ENCODE data around the gene AKAP11. TPM values are rescaled to one million over a fixed set of nuclear protein-coding genes. Genes with fewer than 3 reads are reported as not detected.

AKAP11 gene
- total and polyA plus RNA-seq, 11 donors, result 3.8 to 33.7 (median 24.0) TPM

DNA sequence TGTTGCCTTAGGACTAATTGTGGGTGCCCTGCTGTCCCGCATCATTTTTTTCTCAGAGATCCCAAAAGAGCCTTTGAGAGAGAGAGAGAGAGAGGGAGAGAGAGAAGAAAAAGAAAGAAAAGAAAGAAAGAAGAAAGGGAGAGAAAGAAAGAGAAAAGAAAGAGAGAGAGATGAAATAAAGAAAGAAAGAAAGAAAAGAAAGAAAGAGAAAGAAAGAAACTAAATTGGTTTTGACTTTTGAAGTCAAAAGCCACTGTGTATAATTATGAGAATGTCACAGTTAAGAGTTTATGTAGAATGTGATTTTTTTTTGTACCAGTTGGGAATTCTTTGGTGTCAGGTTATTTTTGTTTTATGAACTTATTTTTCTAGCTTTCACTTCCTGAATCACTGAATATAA lies 43.4 kb upstream of the AKAP11 start:
- Histone ChIP-seq H3K27ac (no peak overlapping the region), H3K4me1 (no peaks in the 10 kb centered on the region), H3K4me3 (no peak overlapping the region), H3K36me3 (peaks cover 0 to 43% (median 29%) of the 10 kb centered on the region in 9 donors), H3K27me3 (no peaks in the 10 kb centered on the region), H3K9me3 (no peaks in the 10 kb centered on the region)
- DNase-seq, result no peak
- WGBS, 4 donors, result 88 to 95% (median 94%) methylated on average over 1 of the region's 1 CpG
- intact Hi-C loops (cut with DNase I), result no loop called here
- no peak for ATAC-seq
- TF ChIP-seq, protein P1, sequence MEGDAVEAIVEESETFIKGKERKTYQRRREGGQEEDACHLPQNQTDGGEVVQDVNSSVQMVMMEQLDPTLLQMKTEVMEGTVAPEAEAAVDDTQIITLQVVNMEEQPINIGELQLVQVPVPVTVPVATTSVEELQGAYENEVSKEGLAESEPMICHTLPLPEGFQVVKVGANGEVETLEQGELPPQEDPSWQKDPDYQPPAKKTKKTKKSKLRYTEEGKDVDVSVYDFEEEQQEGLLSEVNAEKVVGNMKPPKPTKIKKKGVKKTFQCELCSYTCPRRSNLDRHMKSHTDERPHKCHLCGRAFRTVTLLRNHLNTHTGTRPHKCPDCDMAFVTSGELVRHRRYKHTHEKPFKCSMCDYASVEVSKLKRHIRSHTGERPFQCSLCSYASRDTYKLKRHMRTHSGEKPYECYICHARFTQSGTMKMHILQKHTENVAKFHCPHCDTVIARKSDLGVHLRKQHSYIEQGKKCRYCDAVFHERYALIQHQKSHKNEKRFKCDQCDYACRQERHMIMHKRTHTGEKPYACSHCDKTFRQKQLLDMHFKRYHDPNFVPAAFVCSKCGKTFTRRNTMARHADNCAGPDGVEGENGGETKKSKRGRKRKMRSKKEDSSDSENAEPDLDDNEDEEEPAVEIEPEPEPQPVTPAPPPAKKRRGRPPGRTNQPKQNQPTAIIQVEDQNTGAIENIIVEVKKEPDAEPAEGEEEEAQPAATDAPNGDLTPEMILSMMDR (IDR thresholded peaks at IDR 0.05), result no peak
- no peak for TF ChIP-seq POLR2A (IDR thresholded peaks at IDR 0.05)

DNA sequence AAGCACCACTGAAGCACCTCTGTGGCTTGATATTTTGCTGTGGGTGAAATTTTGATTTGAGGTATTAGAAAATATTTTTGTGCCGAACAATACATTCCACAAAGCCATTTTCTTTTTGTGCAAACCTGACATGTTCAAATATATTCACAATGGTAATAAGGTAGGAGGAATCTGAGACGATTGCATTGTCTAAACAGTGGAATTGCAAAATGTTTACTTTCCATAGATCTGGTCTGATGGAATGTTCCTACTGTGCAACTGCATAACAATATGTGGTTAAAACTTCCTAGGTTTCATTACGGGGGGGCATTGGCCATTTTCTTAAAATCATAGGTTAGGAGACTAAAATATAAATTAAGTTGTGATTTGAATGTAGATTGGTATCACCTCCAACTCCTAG lies 42.7 kb upstream of the AKAP11 start:
- H3K27ac ChIP-seq, result no peak overlapping the region
- no peak for TF ChIP-seq POLR2A (IDR thresholded peaks at IDR 0.05)
- TF ChIP-seq, protein P1 (IDR thresholded peaks at IDR 0.05), result no peak
- ATAC-seq, result no peak
- DNase-seq, result no peak
- peaks cover 0 to 35% (median 22%) of the 10 kb centered on the region in 9 donors for H3K36me3 ChIP-seq
- H3K4me1 ChIP-seq, result no peaks in the 10 kb centered on the region
- no peaks in the 10 kb centered on the region for H3K9me3 ChIP-seq
- no peak overlapping the region for H3K4me3 ChIP-seq
- intact Hi-C loops (cut with DNase I), result no loop called here
- H3K27me3 ChIP-seq, result no peaks in the 10 kb centered on the region
- WGBS, 4 donors, result 77 to 94% (median 94%) methylated on average over 3 of the region's 3 CpGs

GRCh38 chr13:42232671-42233070 lies 39.3 kb upstream of the AKAP11 start:
- 91 to 96% (median 96%) methylated on average over 4 of the region's 4 CpGs for WGBS, 4 donors
- no peak overlapping the region for H3K27ac ChIP-seq
- ATAC-seq, result no peak
- peaks cover 0 to 20% (median 9%) of the 10 kb centered on the region in 9 donors for H3K36me3 ChIP-seq
- peaks cover 0 to 3% (median 0%) of the 10 kb centered on the region in 12 donors for H3K4me1 ChIP-seq
- TF ChIP-seq, protein P1 (IDR thresholded peaks at IDR 0.05), result no peak
- TF ChIP-seq POLR2A (IDR thresholded peaks at IDR 0.05), result no peak
- no peaks in the 10 kb centered on the region for H3K27me3 ChIP-seq
- no peak for DNase-seq
- H3K9me3 ChIP-seq, result no peaks in the 10 kb centered on the region
- intact Hi-C loops (cut with DNase I), result no loop called here
- H3K4me3 ChIP-seq, result no peak overlapping the region

DNA sequence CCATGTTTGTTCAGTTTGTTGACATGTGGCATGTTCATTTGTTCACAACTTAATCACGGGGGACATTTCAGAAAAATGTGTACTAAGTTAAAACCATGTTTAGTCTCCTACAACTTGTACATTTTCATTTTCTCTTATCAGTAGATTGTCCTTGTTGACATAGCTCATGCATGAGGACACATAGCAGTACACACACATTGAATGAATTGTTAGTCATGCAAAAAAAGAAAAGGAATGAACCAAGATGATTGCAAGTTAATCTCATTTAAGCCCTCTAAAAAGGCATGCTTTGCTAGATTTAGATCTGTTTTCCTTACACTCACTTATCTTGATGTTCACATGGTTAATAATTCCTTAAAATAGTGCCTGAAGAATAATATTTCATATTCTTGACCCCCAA lies 38.2 kb upstream of the AKAP11 start:
- TF ChIP-seq, protein P1 (IDR thresholded peaks at IDR 0.05), result no peak
- no peak for TF ChIP-seq POLR2A (IDR thresholded peaks at IDR 0.05)
- Histone ChIP-seq H3K27ac (no peak overlapping the region), H3K4me3 (no peak overlapping the region), H3K27me3 (no peaks in the 10 kb centered on the region), H3K9me3 (no peaks in the 10 kb centered on the region), H3K36me3 (peaks cover 0 to 20% (median 9%) of the 10 kb centered on the region in 9 donors), H3K4me1 (peaks cover 0 to 6% (median 0%) of the 10 kb centered on the region in 12 donors)
- 61 to 80% (median 73%) methylated on average over 1 of the region's 1 CpG for WGBS, 4 donors
- intact Hi-C loops (cut with DNase I), result no loop called here
- no peak for ATAC-seq
- no peak for DNase-seq
